HG03439 (cell line): ENCODE data around the gene HK3.
"Not testable (repeated sequence)": the region's sequence is repeated elsewhere in the genome, so short reads cannot be mapped to it uniquely, and the experiment has no call there.

ENCODE experiments used
- ATAC-seq: cut with Tn5 transposase; IDR thresholded peaks from one replicate; pipeline ENCODE4 v1.9.1; 2021; ENCODE audit warnings: mild to moderate bottlenecking, moderate library complexity; ENCODE audit not compliant: unreplicated experiment

Gene HK3

GRCh38 chr5:176884571-176884890 lies 14.6 kb downstream of the HK3 start:
- no peak for ATAC-seq

DNA sequence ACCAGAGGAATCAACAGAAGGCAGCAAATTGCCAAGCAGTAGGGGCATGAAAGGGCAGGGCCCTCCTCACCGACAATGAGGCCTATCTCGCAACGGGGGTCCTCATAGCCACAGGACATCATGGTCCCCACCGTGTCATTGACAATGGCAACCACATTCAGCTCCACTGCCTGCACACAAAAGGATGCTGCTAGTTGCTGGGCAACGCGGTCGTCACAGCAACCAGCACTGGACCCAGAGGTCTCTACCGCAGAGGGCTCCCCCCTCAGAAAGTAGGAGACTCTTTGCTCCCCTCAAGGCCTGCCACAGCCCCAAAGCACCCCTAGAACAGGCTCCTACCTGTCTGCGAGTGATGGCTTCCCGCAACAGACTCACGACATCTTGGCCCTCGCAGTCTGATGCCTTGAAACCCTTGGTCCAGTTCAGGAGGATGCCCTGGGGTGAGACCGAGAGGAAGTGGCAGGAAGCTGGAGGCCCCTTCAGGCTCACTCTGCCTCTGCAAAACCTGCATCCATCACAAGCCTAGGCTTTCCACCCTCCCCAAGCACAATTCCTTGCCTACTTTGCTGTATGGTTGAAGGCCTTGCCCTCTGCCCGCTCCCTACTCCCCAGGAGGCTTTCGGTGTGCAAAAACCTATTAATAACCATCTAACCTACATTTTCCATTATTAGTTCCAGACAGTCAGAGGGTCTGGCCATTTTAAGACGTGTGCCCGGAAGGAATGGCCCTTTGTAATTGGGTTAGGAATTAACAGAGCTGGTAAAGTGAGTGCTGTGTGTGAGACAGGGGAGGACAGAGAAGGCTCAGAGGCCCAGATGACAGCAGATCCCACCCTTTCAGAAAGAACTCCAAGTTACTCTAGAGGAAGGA lies 15.2 kb downstream of the HK3 start:
- no peak for ATAC-seq

DNA sequence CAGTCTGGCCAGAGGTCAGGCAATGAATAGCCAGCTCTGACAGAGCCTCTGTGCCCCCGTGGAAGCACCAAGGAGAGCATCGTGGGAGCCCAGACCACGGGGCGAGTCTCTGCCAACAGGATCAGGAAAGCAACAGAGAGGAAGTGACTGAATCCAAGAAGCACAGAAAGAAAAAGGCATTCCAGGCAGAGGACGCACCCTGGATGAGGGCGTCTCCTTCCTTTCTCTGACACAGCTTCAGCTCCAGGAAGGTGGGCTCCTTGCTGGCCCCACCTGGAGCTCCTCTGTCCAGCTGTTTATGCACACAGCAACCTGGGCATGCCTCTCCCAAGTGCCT lies 16.6 kb downstream of the HK3 start:
- ATAC-seq: no peak

DNA sequence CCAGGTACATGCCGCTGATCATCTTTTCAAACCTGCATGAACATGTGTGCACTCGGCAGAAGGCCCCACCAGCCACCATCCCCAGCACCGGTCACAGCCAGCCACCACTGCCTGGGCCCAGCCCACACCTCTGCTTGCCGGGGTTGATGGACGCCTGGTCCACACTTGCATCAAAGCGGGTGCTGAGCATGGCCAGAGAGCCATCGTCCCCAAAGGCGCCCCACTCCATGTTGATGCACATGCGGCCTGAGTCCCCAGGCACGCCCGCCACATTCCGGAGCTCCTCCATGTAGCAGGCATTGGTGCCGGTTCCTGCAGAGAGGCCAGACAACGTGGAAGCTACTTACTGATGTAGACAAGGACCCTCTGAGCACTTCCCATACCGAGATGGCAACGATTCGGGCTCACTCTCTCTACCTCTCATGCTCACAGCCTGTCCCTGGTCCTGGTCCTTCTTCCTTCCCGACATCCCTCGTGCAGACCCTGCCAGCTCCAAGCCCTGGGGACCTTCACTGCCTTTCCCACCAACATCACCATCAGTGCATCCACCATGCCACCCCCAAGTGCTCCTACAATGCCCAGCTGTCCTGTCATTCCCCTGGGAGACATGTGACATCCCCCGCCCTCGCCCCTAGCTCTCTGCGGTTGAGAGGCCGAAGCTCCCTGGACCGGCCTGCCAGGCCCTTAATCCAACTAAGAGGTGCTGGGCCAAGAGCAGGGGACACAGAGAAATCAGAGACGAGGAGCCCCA lies 17.2 kb downstream of the HK3 start:
- no peak for ATAC-seq

GRCh38 chr5:176881021-176881749 lies 18.0 kb downstream of the HK3 start:
- no peak for ATAC-seq

GRCh38 chr5:176880366-176881020 lies 18.7 kb downstream of the HK3 start:
- ATAC-seq: no peak

DNA sequence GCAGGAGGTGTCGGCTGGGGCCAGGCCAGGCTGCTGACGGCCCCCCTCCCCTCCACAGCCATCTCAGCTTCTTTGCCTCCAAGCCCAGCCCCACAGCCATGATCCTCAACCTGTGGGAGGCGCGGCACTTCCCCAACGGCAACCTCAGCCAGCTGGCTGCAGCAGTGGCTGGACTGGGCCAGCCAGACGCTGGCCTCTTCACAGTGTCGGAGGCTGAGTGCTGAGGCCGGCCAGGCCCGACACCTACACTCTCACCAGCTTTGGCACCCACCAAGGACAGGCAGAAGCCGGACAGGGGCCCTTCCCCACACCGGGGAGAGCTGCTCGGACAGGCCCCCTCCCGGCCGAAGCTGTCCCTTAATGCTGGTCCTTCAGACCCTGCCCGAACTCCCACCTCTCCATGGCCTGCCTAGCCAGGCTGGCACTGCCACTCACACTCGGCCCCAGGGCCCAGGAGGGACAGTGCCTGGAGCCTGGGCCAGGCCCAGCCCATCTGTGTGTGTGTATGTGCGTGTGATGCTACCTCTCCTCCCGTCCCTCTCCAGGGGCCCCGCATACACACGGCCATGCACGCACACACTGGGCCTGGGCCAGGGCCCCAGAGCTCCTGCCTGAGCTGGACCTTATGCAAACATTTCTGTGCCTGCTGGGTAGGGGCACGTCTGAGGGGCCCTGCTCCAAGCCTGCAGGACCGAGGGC lies 19.3 kb downstream of the HK3 start:
- ATAC-seq: no peak

- no peak for ATAC-seq
Observed at GRCh38 chr5:176878906-176879662, 20.1 kb downstream of the HK3 start.

GRCh38 chr5:176878463-176878862 lies 20.7 kb downstream of the HK3 start:
- no peak for ATAC-seq

- no peak for ATAC-seq
Observed at GRCh38 chr5:176877793-176878331, 21.3 kb downstream of the HK3 start.

DNA sequence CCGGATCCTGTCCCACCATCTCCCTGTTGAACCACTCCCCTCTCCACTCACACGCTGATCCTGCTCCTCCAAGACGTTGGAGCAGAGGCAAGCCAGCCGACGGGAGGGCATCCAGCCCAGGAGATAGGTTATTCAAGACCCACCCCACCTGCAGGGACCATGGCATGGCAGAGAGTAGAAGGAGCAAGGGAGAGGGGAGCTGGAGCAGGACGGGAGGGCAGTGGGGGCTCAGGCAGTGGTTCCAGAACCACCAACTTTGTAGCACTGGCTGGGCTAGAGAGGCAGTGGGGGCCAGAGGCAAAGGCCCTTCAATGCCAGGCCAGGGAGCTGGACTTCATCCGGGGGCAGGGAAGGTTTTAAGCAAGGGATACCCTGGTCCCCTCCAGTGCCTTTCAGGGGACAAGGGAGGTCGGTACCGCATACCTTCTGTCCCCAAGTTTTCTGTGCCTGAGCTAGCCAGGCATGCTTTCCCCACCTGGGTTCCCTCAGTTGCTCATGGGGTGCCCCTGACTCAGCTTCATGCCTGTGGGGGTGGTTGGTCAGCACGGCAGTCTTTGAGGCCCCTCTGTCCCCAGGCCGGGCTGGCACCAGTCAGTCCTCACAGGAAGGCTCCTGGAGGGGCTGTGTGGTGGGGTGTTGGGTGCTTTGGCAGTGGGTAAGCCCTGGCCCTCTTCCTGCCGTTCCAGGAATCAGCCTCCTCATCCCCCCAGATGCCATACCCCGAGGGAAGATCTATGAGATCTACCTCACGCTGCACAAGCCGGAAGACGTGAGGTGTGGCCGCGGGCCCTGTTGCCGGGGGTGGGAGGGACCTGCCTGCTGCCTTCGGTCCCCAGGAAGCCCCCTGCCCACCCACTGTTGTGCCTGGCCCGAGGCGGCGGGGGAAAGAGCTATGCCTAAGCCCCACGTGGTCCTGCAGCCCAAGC lies 22.4 kb downstream of the HK3 start:
- ATAC-seq: no peak

- no peak for ATAC-seq
Observed at GRCh38 chr5:176875783-176876505, 23.2 kb downstream of the HK3 start.

DNA sequence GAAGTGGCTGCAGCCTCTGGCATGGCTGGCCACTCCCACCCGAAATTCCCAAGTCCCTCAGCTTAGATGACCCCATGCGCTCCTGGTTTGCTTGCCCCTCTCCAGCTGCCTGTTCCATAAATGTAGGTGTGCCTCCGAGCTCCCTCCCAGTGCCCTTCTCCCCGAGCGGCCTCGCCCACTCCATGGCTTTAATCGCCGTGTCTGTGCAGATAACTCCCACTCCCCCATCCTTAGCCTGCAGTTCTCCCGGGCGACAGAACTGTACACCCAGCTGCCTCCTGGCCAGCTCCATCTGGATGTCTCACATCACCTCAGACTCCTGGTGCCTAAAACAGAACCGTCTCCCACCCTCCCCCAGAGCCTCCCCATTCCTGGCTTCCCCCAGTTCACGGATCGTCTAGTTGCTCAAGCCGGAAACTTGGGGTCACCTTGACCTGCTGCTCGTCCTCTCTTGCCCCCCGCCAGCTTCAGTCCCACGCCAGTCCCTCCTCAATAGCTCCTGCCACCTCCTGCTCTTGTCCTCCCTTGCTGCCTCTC lies 24.1 kb downstream of the HK3 start:
- ATAC-seq: no peak

- ATAC-seq: no peak
Observed at GRCh38 chr5:176874198-176874780, 24.9 kb downstream of the HK3 start.

GRCh38 chr5:176873541-176874172 lies 25.5 kb downstream of the HK3 start:
- no peak for ATAC-seq

- ATAC-seq: not testable (repeated sequence)
Observed at GRCh38 chr5:176873011-176873410, 26.1 kb downstream of the HK3 start.

DNA sequence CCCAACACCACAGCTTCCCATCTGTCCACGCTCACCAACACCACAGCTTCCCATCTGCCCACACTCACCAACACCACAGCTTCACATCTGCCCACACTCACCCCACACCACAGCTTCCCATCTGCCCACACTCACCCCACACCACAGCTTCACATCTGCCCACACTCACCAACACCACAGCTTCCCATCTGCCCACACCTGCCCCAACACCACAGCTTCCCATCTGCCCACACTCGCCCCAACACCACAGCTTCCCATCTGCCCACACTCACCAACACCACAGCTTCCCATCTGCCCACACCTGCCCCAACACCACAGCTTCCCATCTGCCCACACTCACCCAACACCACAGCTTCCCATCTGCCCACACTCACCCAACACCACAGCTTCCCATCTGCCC lies 26.6 kb downstream of the HK3 start:
- ATAC-seq: not testable (repeated sequence)
